Heart left ventricle (tissue), 16 donors: Measurements from ENCODE around the gene ENTPD8. TPM values are rescaled to one million over a fixed set of nuclear protein-coding genes. Genes with fewer than 3 reads are reported as not detected.
A peak's percentile ranks its signal among the peaks of the same experiment; 100 is the strongest.

Source experiments
- ATAC-seq, 4 donors: fragments of 200-7000 bp; cut with Tn5 transposase; one replicate each; pipeline ENCODE4 v1.9.1; 2020 to 2022; ENCODE audit warnings: moderate library complexity in 4 of 4, mild to moderate bottlenecking in 3 of 4, moderate number of reproducible peaks in 1 of 4
- DNase-seq, 5 donors: peaks; one replicate each; pipeline ENCODE4 v3.0.0-alpha.2; 2020
- H3K27ac ChIP-seq, 12 donors: fragments of 200-600 bp; sonication (generic) in 4 of 12; one replicate each; pipeline versions ENCODE4 v1.5.0 to v1.8.0; 2016 to 2022; ENCODE audit warnings: mild to moderate bottlenecking in 2 of 12
- H3K27me3 ChIP-seq, 9 donors: fragments of 200-600 bp; sonication (generic) in 2 of 9; one replicate each; pipeline versions ENCODE4 v1.5.1 to v1.8.0; 2016 to 2022; ENCODE audit warnings: mild to moderate bottlenecking in 3 of 9
- H3K36me3 ChIP-seq, 9 donors: fragments of 200-600 bp; sonication (generic) in 2 of 9; one replicate each; pipeline versions ENCODE4 v1.5.0 to v1.8.0; 2018 to 2022; ENCODE audit warnings: mild to moderate bottlenecking in 2 of 9
- H3K4me1 ChIP-seq, 12 donors: fragments of 200-600 bp; sonication (generic) in 4 of 12; one replicate each; pipeline versions ENCODE4 v1.5.0 to v1.8.0; 2016 to 2022; ENCODE audit warnings: mild to moderate bottlenecking in 3 of 12
- H3K4me3 ChIP-seq, 12 donors: fragments of 200-600 bp; sonication (generic) in 4 of 12; one replicate each; pipeline versions ENCODE4 v1.5.0 to v1.8.0; 2017 to 2022; ENCODE audit warnings: mild to moderate bottlenecking in 9 of 12, moderate library complexity in 4 of 12
- H3K9me3 ChIP-seq, 12 donors: fragments of 200-600 bp; sonication (generic) in 4 of 12; one replicate each; pipeline versions ENCODE4 v1.5.0 to v1.8.0; 2016 to 2022; ENCODE audit warnings: mild to moderate bottlenecking in 1 of 12
- POLR2A ChIP-seq, 2 donors: fragments of 450-650 bp; IDR thresholded peaks; one replicate each; pipeline ENCODE4 v1.6.1; 2017; ENCODE audit warnings: antibody characterized with exemption in 2 of 2, mild to moderate bottlenecking in 2 of 2, moderate library complexity in 2 of 2
- WGBS, 4 donors: extraction: QIAGEN DNeasy Blood & Tissue Kit in 2 of 4; methylation state at CpG; one replicate each; pipeline versions ENCODE4 v1.1.5 to v1.1.7; 2013 to 2018; 5-methylcytosine and 5-hydroxymethylcytosine counted together
- intact Hi-C, 10 donors: fragments of 100-400 bp; cut with DNase I; formaldehyde crosslinking; loops; one replicate each; pipeline versions ENCODE4 v1.11.1 to v1.14.2; 2022
- polyA plus RNA-seq, 2 donors: library from polyadenylated mRNA; stranded (reverse); fragments of 200-250 nt; gene quantifications; one replicate each; pipeline ENCODE4 v1.2.3, GENCODE V29; 2013
- total RNA-seq, 9 donors: library from RNA; depleted of rRNA in 2 of 9; stranded (reverse); fragments of >200 nt in 2 of 9; fragmentation: NEBNext Ultra II Directional in 3 of 9; extraction: Animal tissue kit (Norgen Biotek cat#: 25700) in 3 of 9; gene quantifications; one replicate each; pipeline versions ENCODE4 v1.1.0 to v1.2.4, GENCODE V29; 2016 to 2023
- TF ChIP-seq, protein P1 (sequence below), 12 donors: fragments of 200-600 bp; sonication (generic) in 4 of 12; IDR thresholded peaks; one replicate each; pipeline versions ENCODE4 v1.5.0 to v1.8.0; 2018 to 2022; ENCODE audit warnings: antibody characterized with exemption in 12 of 12, mild to moderate bottlenecking in 5 of 12
- donor health status: ischemic (EF 13 %, LVEDD 7.1; RV severe dilation, severe dysfunction).
- donor health status: healthy with polysubstance abuse.
- donor health status: DM: no; HTN: yes; CAD: no.
- donor health status: DM: no; HTN: no; CAD: no.
- donor health status: ischemic (EF 25% LVEDD 6.9; RV normal size, moderate dysfunction).
- donor health status: ischemic (EF 25% LVEDD 5.7; RV mildly dilated, moderate dysfunction).
- donor health status: healthy.
- donor health status: DM: yes; HTN: yes; CAD: no.
- donor health status: ischemic (EF 35%, LVEDD 5.7; RV mildly dilated, moderate dysfunction).
- donor health status: nonischemic (EF 11% LVEDD 7.7; RV severe dilation, severe dysfunction).
- donor health status: DM: yes; HTN: yes; CAD: no.
- donor health status: PGD.
- donor health status: ischemic (EF 29% LVEDD 5.4; RV normal size, mild dysfunction).
- donor health status: nonischemic (EF 23%, LVEDD 6.1; RV moderate dilation, normal function).

Gene ENTPD8
- total and polyA plus RNA-seq, 11 donors, result not detected

DNA sequence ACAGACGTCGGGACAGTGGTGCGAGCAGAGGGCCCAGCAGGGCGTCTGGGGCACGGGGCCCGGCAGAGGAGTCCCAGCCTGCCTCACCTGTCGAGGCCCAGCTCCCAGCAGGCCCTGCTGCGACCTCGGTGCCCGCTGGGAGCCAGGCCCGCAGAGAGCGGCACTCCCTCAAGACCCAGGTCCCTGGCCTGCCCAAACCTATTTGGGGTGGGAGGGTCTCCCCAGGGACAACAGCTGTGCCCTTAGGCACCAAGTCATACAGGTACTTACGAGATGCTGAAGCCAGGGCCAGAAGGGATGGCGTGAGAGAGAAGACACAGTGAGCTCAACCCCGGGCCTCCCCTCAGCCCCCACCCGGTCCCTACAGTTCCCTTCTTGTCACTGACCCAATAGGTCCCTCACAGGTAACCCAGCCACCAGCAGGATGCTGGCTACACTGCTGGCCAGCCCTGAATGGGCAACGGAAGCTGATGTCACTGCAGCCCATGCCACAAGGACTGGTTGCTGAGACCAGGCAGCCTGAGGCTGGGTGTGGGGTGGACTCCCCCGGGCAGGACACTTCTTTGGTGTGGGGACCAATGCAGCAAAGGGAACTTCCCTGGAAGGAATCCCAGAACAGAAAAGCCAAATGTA, 14.3 kb upstream of the ENTPD8 start:
- intact Hi-C loops, result no loop called here
- Histone ChIP-seq H3K27me3 (no peaks in the 10 kb centered on the region), H3K9me3 (no peaks in the 10 kb centered on the region), H3K36me3 (peaks cover 0 to 16% (median 3%) of the 10 kb centered on the region in 9 donors), H3K4me3 (no peak overlapping the region), H3K4me1 (peaks cover 3 to 44% (median 24%) of the 10 kb centered on the region in 12 donors), H3K27ac (peak overlapping the region in 1 of 12 donors; percentile 67)
- WGBS, 4 donors, result 89 to 90% (median 89%) methylated on average over 7 to 18 of the region's 18 CpGs
- ATAC-seq, result no peak
- peak in 4 of 5 donors; percentile 16 to 53 (median 25) for DNase-seq
- TF ChIP-seq POLR2A (IDR thresholded peaks at IDR 0.05), result no peak
- TF ChIP-seq, protein P1, sequence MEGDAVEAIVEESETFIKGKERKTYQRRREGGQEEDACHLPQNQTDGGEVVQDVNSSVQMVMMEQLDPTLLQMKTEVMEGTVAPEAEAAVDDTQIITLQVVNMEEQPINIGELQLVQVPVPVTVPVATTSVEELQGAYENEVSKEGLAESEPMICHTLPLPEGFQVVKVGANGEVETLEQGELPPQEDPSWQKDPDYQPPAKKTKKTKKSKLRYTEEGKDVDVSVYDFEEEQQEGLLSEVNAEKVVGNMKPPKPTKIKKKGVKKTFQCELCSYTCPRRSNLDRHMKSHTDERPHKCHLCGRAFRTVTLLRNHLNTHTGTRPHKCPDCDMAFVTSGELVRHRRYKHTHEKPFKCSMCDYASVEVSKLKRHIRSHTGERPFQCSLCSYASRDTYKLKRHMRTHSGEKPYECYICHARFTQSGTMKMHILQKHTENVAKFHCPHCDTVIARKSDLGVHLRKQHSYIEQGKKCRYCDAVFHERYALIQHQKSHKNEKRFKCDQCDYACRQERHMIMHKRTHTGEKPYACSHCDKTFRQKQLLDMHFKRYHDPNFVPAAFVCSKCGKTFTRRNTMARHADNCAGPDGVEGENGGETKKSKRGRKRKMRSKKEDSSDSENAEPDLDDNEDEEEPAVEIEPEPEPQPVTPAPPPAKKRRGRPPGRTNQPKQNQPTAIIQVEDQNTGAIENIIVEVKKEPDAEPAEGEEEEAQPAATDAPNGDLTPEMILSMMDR (IDR thresholded peaks at IDR 0.05), result no peak

DNA sequence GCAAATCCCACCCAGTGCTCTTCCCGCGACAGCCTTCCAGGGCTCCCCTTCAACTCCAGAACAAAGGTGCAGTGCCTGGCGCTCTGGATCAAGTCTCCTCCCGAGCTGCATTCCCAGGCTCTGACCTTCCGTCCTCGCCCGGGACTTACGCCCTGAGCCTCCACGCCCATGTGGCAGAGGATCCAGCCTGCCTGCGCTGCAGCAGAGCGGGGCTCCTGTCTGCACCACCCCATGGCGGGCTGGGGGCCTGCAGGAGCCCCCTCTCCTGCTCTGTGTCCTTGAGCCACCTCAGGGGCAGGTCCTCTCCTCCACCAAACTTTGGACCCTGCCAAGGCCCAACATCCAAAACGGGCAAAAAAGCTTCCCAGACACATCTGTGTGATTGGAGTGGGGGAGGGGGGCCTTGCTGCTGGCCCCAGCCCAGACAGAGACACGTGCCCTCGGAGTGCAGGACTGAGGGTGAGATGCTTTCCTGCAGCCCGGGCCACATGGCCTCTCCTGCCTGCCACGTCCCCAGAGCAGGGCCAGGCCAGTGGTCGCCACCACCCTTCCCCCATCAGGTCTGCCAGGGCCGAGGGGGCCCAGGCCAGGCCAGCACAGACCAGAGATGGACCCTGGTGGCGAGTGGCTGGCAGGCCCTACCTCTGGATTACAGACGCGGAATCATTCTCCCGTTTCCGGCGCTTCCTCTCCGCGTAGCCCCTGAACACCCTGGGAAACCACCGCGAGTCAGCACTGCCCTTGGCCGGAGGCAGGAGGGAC, 13.6 kb upstream of the ENTPD8 start:
- Histone ChIP-seq H3K36me3 (peaks cover 0 to 20% (median 3%) of the 10 kb centered on the region in 9 donors), H3K4me3 (peak overlapping the region in 10 of 12 donors; percentile 14 to 57 (median 50)), H3K27ac (peak overlapping the region in 10 of 12 donors; percentile 21 to 70 (median 56)), H3K9me3 (no peaks in the 10 kb centered on the region), H3K4me1 (peaks cover 3 to 38% (median 23%) of the 10 kb centered on the region in 12 donors), H3K27me3 (no peaks in the 10 kb centered on the region)
- ATAC-seq, result peak in 2 of 4 donors; percentile 4 to 37
- intact Hi-C loops, result no loop called here
- peak in 4 of 5 donors; percentile 26 to 67 (median 50) for DNase-seq
- 59 to 71% (median 61%) methylated on average over 19 to 30 of the region's 30 CpGs for WGBS, 4 donors
- TF ChIP-seq, protein P1 (IDR thresholded peaks at IDR 0.05), result no peak
- no peak for TF ChIP-seq POLR2A (IDR thresholded peaks at IDR 0.05)

DNA sequence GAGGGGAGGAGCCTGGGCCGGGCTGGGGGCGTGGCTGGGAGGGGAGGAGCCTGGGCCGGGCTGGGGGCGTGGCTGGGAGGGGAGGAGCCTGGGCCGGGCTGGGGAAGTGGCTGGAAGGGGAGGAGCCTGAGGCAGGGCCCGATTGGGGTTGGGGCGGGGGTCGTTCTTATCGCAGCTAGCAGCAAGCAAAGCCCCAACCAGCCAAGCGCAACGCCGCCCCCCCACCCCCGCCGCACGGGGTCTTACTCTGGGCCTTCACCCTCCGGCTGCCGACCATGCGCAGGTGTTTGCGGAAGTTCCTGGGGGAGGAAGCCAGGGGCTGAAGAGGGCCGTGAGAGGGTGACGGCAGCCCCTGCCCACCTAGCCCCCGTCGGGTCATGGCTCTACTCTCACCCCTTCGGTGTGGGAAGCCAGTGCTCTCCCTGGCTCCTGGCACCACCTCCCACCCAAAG, 13.0 kb upstream of the ENTPD8 start:
- TF ChIP-seq, protein P1 (IDR thresholded peaks at IDR 0.05), result no peak
- no peak for TF ChIP-seq POLR2A (IDR thresholded peaks at IDR 0.05)
- ATAC-seq, result peak; percentile 10 to 59 (median 30)
- intact Hi-C loops, result no loop called here
- WGBS, 4 donors, result 19 to 31% (median 24%) methylated on average over 18 to 23 of the region's 24 CpGs
- Histone ChIP-seq H3K27me3 (no peaks in the 10 kb centered on the region), H3K4me3 (peak overlapping the region in 11 of 12 donors; percentile 14 to 57 (median 49)), H3K36me3 (peaks cover 0 to 26% (median 3%) of the 10 kb centered on the region in 9 donors), H3K27ac (peak overlapping the region in 10 of 12 donors; percentile 21 to 70 (median 56)), H3K9me3 (no peaks in the 10 kb centered on the region), H3K4me1 (peaks cover 0 to 34% (median 18%) of the 10 kb centered on the region in 12 donors)
- DNase-seq, result peak in 4 of 5 donors; percentile 60 to 78 (median 62)

DNA sequence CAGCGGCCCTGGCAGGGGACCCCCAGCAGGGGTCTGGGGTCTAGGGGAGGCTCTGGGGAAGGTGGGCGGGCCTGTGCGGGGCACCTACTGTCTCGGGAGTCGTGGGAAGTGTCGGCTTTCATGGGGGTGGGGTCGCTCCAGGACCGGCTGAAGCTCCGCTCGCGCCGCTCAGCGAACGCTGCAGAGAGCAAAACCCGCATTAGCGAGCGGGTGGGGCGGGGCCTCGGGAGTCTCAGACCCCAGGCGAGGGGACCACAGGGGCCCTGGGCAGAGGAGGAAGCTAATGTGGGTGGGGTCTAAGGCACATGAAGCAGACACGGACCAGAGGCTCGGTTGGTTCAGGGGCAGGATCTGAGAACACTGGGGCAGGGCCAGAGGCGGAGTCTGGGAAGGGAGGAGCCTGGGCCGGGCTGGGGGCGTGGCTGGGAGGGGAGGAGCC, 12.5 kb upstream of the ENTPD8 start:
- WGBS, 4 donors, result 30 to 46% (median 40%) methylated on average over 8 to 25 of the region's 25 CpGs
- Histone ChIP-seq H3K4me3 (peak overlapping the region in 9 of 12 donors; percentile 18 to 47 (median 38)), H3K4me1 (peaks cover 0 to 32% (median 17%) of the 10 kb centered on the region in 12 donors), H3K9me3 (no peaks in the 10 kb centered on the region), H3K27me3 (no peaks in the 10 kb centered on the region), H3K27ac (no peak overlapping the region), H3K36me3 (peaks cover 0 to 29% (median 3%) of the 10 kb centered on the region in 9 donors)
- intact Hi-C loops, result no loop called here
- peak; percentile 55 to 83 (median 69) for ATAC-seq
- peak; percentile 70 to 89 (median 79) for DNase-seq
- TF ChIP-seq, protein P1 (IDR thresholded peaks at IDR 0.05), result no peak
- TF ChIP-seq POLR2A (IDR thresholded peaks at IDR 0.05), result no peak
